Thyroid gland (tissue), 4 donors: ENCODE measurements around the gene CD200R1L. TPM values are rescaled to one million over a fixed set of nuclear protein-coding genes. Genes with fewer than 3 reads are reported as not detected.

Experiments
- DNase-seq, 2 donors: peaks; one replicate each; pipeline ENCODE4 v3.0.0-alpha.2; 2019
- H3K27ac ChIP-seq, 3 donors: fragments of 200-600 bp; sonication (generic); 1 replicate in 2 of 3; 2 replicates in 1 of 3; pipeline ENCODE4 v1.5.1; 2016 to 2019; ENCODE audit warnings: mild to moderate bottlenecking in 1 of 3, moderate library complexity in 1 of 3
- H3K27me3 ChIP-seq: fragments of 200-600 bp; sonication (generic); one replicate; pipeline ENCODE4 v1.5.1; 2019
- H3K36me3 ChIP-seq, 2 donors: fragments of 200-600 bp; sonication (generic); one replicate each; pipeline ENCODE4 v1.5.1; 2016 to 2019
- H3K4me1 ChIP-seq, 2 donors: fragments of 200-600 bp; sonication (generic); one replicate each; pipeline ENCODE4 v1.5.1; 2017 to 2019
- H3K4me3 ChIP-seq, 3 donors: fragments of 200-600 bp; sonication (generic); replicated peaks in 1 of 3; 1 replicate in 2 of 3; 2 replicates in 1 of 3; pipeline ENCODE4 v1.5.1; 2016; ENCODE audit warnings: mild to moderate bottlenecking in 1 of 3
- H3K9me3 ChIP-seq: fragments of 200-600 bp; sonication (generic); one replicate; pipeline ENCODE4 v1.5.1; 2017
- POLR2A ChIP-seq, 2 donors: fragments of 450-650 bp; IDR thresholded peaks; one replicate each; pipeline ENCODE4 v1.6.1; 2017; ENCODE audit warnings: antibody characterized with exemption in 2 of 2, mild to moderate bottlenecking in 2 of 2, moderate library complexity in 1 of 2
- WGBS, 2 donors: methylation state at CpG; one replicate each; pipeline ENCODE4 v1.1.5; 2017; 5-methylcytosine and 5-hydroxymethylcytosine counted together
- intact Hi-C: fragments of 100-400 bp; cut with DNase I; formaldehyde crosslinking; loops from one replicate; pipeline ENCODE4 v1.15.1; 2023
- total RNA-seq, 4 donors: library from RNA; depleted of rRNA; stranded (reverse); fragments of >200 nt; gene quantifications; one replicate each; pipeline ENCODE4 v1.2.3, GENCODE V29; 2016
- TF ChIP-seq, protein P1 (sequence below), 6 experiments: fragments of 200-600 bp in 3 of 6; fragments of 450-650 bp in 3 of 6; sonication (generic) in 3 of 6; IDR thresholded peaks; one replicate each; pipeline ENCODE4 v1.5.1; 2016 to 2019; ENCODE audit warnings: antibody characterized with exemption in 6 of 6, mild to moderate bottlenecking in 2 of 6, inconsistent platforms in 1 of 6, moderate library complexity in 1 of 6

The CD200R1L gene
- total RNA-seq, 4 donors from 2014 or later = not detected

DNA sequence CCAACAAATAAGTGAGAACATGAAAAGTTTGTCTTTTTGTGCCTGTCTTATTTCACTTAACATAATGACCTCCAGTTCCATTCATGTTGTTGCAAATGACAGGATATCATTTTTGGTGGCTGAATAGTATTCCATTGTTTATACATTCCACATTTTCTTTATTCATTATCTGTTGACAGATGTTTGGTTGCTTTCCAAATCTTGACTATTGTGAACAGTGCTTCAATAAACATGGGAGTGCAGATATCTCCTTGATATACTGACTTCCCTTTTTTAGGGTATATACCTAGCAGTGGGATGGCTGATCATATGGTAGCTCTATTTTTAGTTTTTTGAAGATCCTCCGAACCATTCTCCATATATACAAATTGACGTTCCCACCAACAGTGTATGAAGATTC lies 19.1 kb upstream of the CD200R1L start:
- intact Hi-C loops = no loop called here
- no peak for DNase-seq
- WGBS, 2 donors = 46 to 48% methylated on average over 2 of the region's 2 CpGs
- Histone ChIP-seq H3K9me3 (no peaks in the 10 kb centered on the region), H3K27me3 (no peaks in the 10 kb centered on the region), H3K4me1 (no peaks in the 10 kb centered on the region), H3K27ac (no peak overlapping the region), H3K4me3 (no peak overlapping the region), H3K36me3 (no peaks in the 10 kb centered on the region)
- TF ChIP-seq POLR2A (IDR thresholded peaks at IDR 0.05) = no peak
- TF ChIP-seq, protein P1, sequence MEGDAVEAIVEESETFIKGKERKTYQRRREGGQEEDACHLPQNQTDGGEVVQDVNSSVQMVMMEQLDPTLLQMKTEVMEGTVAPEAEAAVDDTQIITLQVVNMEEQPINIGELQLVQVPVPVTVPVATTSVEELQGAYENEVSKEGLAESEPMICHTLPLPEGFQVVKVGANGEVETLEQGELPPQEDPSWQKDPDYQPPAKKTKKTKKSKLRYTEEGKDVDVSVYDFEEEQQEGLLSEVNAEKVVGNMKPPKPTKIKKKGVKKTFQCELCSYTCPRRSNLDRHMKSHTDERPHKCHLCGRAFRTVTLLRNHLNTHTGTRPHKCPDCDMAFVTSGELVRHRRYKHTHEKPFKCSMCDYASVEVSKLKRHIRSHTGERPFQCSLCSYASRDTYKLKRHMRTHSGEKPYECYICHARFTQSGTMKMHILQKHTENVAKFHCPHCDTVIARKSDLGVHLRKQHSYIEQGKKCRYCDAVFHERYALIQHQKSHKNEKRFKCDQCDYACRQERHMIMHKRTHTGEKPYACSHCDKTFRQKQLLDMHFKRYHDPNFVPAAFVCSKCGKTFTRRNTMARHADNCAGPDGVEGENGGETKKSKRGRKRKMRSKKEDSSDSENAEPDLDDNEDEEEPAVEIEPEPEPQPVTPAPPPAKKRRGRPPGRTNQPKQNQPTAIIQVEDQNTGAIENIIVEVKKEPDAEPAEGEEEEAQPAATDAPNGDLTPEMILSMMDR (IDR thresholded peaks at IDR 0.05) = no peak

DNA sequence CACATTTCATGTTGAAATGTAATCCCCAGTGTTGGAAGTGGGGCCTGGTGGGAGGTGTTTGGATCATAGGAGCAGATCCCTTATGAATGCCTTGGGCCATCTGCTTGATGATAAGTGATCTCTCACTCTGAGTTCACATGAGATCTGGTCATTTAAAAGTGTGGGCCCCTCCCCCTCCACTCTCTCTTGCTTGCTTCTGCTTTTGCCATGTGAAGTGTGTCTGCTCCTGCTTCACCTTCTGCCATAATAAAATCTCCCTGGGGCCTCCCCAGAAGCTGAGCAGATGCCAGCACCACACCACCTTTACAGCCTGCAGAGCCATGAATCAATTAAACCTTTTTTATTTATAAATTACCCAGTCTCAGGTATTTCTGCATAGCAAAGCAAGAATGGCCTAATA lies 14.2 kb upstream of the CD200R1L start:
- Histone ChIP-seq H3K9me3 (no peaks in the 10 kb centered on the region), H3K4me3 (no peak overlapping the region), H3K4me1 (no peaks in the 10 kb centered on the region), H3K36me3 (no peaks in the 10 kb centered on the region), H3K27ac (no peak overlapping the region), H3K27me3 (no peaks in the 10 kb centered on the region)
- TF ChIP-seq, protein P1 (IDR thresholded peaks at IDR 0.05) = no peak
- TF ChIP-seq POLR2A (IDR thresholded peaks at IDR 0.05) = no peak
- no peak for DNase-seq
- intact Hi-C loops = no loop called here

DNA sequence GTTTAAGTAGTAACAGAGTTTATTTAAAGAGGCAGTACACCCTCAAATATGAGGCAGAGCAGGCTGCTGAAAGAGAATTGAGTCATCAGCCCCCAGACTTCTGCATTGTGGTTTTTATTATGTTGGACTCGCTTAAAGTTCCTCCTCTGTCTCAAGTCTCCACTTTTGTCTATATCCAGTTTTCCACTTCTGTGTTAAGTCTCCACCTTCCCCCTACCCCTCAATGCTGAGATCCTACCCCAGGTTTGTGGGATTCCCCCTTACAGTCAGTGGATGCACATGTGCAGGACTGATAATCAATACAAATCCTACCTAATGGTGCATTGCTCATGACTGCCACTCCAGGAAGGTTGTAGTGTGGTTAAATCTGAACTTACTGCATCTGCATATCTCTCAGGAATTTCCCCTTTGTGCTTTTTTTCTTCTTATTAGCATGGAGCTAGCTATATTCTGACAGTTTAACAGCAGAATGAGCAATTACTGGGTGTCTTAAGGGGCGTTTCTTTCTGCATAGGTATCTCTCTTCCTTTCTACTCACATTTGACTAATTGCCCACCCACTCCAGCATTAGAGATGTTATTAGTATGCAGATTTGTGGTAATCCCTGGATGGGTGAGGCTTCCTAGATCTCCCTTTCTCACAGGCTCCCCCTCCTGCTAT lies 11.9 kb upstream of the CD200R1L start:
- no peaks in the 10 kb centered on the region for H3K27me3 ChIP-seq
- H3K4me3 ChIP-seq = no peak overlapping the region
- WGBS, 2 donors = 71 to 75% methylated on average over 2 of the region's 2 CpGs
- H3K27ac ChIP-seq = no peak overlapping the region
- intact Hi-C loops = no loop called here
- no peaks in the 10 kb centered on the region for H3K4me1 ChIP-seq
- H3K9me3 ChIP-seq = no peaks in the 10 kb centered on the region
- H3K36me3 ChIP-seq = no peaks in the 10 kb centered on the region
- no peak for DNase-seq
- TF ChIP-seq, protein P1 (IDR thresholded peaks at IDR 0.05) = no peak
- no peak for TF ChIP-seq POLR2A (IDR thresholded peaks at IDR 0.05)

DNA sequence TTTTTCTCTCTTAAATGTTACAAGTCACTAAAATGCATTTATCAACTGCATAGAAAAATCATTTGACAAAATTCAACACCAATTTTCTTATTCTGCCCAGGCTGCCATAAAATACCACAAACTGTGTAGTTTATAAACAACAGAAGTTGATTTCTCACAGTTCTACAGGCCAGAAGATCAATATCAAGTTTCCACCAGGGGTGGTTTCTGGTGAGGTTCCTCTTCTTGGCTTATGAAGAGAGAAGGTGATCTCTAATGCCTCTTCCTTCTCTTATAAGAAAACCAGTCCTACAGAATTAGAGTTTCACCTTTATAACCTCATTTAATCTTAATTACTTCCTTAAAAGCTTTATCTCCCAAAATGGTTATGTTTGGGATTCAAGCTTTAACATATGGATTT lies 10.9 kb upstream of the CD200R1L start:
- H3K27ac ChIP-seq = no peak overlapping the region
- no peaks in the 10 kb centered on the region for H3K36me3 ChIP-seq
- DNase-seq = no peak
- intact Hi-C loops = no loop called here
- TF ChIP-seq, protein P1 (IDR thresholded peaks at IDR 0.05) = no peak
- no peak for TF ChIP-seq POLR2A (IDR thresholded peaks at IDR 0.05)
- H3K4me1 ChIP-seq = no peaks in the 10 kb centered on the region
- no peaks in the 10 kb centered on the region for H3K27me3 ChIP-seq
- H3K9me3 ChIP-seq = no peaks in the 10 kb centered on the region
- H3K4me3 ChIP-seq = no peak overlapping the region

DNA sequence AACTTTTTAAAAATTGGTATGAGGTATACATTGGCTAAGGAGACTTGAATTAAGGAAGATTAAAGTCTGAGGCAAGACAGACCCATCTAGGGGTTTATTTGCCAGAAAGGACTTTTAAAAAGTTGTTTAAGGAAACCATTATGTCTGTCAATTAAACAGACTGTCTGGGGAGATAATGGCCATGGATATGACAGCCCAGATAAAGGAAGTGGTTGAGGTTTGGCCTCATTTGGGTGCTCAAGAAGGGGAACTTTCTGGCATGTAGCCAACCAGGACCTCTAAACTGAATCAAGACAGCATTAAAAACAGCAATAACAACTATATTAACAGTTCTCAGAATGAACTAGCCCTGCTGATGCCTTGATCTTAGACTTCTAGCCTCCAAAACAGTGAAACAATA lies 9.9 kb upstream of the CD200R1L start:
- Histone ChIP-seq H3K27me3 (no peaks in the 10 kb centered on the region), H3K27ac (no peak overlapping the region), H3K4me1 (no peaks in the 10 kb centered on the region), H3K9me3 (no peaks in the 10 kb centered on the region), H3K36me3 (no peaks in the 10 kb centered on the region), H3K4me3 (no peak overlapping the region)
- DNase-seq = no peak
- TF ChIP-seq POLR2A (IDR thresholded peaks at IDR 0.05) = no peak
- TF ChIP-seq, protein P1 (IDR thresholded peaks at IDR 0.05) = no peak
- intact Hi-C loops = no loop called here
